Ramos (cell line): Measurements from ENCODE around the gene CLEC12A.
"Not testable (repeated sequence)": the region's sequence is repeated elsewhere in the genome, so short reads cannot be mapped to it uniquely, and the experiment has no call there.

Experiments used
- in situ Hi-C: fragments of 300-500 bp; cut with MboI; formaldehyde crosslinking; loops from one replicate; pipeline ENCODE4 v1.14.3; 2022; ENCODE audit warnings: low sequenced_read_pairs; ENCODE audit not compliant: unreplicated experiment

Gene CLEC12A

DNA sequence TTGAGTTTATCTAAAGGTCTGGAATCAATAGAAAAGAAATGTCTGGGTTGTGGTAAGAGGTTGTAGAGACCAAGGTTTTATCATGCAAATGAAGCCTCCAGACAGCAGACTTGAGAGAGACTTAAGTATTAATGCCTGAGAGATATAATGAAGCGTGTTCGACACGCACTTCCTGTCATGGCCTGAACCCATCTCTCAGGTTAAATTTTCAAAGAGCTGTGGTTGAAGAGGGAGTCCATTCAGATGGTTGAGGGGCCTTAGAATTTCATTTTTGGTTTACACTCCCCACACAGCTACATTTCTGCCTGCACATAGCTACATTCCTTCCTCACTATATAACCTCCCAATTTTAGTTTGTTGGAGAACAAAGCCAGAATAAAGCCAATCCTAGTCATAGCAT lies 10.1 kb upstream of the CLEC12A start:
- in situ Hi-C loops = no loop called here

DNA sequence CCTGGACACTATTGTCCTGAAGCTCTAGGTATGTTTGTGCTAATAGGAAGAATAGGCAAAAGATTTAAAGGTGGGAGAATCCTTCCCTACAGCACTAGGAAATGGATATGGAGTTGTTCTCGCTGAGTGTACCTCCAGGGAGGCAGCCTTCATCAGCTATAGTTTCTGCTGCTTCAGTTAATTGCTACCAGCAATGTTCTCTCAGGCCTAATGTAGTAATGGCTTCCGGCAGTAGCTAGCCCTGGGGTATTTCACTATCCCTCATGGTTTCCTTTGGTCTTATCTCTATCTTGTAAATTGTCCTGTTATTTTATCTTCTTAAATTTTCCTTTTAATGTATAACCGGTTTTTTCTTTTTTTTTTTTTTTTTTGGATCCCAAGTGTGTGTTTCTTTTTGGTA lies 9.3 kb upstream of the CLEC12A start:
- in situ Hi-C loops = no loop called here

DNA sequence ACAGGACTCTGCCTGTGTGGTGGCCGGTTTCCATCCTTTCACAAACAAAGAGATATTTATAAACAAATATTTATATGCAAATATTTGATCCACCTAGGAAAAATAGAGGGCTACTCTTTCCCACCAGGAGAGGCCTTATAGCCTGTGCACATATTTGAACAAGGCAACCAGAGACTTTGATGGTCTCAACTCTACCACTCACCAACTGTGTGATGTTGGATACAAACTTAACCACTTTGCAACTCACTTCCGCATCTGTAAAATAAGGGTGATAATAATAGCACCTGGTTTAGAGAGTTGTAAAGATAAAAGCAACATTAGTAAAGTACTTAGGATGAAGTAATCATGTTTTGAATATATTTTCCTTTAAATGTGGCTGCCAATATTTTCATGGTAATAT lies 1.5 kb upstream of the CLEC12A start:
- in situ Hi-C loops = no loop called here

DNA sequence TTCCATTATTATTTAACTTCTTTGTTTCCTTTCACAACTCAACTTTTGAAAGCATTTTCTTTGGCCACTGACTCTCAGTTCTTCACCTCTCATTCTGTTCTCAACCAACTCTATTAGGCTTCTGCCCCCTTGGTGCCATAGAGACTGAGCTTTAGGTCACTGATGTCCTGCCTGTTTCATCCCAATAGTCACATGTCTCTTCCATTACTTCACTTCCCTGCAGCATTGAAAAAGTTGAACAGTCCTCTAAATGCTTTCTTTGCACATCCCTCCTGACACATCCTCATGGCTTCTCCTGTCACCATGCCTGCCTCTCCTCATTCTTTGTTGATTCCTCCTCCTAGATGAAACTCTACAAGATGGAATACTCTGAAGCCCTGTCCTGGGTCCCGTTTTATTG lies 2.7 kb downstream of the CLEC12A start:
- in situ Hi-C loops = no loop called here

DNA sequence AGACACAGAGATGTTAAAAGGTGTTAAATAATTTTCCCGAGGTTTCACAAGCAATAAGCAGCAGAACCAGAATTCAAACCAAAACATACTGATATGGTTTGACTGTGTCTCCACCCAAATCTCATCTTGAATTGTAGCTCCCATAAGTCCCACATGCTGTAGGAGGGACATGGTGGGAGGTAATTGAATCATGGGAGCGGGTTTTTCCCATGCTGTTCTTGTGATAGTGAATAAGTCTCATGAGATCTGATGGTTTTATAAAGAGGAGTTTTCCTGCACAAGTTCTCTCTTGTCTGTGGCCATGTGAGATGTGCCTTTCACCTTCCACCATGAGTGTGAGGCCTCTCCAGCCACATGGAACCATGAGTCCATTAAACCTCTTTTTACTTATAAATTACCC lies 3.5 kb downstream of the CLEC12A start:
- in situ Hi-C loops = not testable (repeated sequence)

DNA sequence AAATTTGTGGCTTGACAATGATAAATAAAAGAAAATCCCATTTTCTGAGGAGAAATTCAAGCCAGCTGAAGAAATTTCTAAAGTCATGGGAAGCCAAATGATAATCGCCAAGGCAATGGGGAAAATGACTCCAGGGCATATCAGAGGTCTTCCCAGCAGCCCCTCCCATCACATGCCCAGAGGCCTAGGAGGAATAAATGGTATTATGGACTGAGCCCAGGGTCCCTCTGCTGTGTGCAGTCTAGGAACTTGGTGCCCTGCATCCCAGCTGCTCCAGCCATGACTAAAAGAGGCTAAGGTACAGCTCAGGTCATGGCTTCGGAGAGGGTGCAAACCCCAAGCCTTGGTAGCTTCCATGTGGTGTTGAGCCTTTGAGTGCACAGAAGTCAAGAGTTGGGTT lies 4.4 kb downstream of the CLEC12A start:
- in situ Hi-C loops = no loop called here

DNA sequence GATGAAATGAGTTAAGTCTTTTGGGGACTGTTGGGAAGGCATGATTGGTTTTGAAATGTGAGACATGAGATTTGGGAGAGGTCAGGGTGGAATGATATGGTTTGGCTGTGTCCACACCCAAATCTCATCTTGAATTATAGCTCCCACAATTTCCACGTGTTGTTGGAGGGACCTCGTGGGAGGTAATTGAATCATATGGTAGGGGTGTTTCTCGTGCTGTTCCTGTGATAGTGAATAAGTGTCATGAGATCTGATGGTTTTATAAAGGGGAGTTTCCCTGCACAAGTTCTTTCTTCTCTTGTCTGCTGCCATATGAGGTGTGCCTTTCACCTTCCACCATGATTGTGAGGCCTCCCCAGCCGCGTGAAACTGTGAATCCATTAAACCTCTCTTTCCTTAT lies 5.4 kb downstream of the CLEC12A start:
- in situ Hi-C loops = not testable (repeated sequence)

DNA sequence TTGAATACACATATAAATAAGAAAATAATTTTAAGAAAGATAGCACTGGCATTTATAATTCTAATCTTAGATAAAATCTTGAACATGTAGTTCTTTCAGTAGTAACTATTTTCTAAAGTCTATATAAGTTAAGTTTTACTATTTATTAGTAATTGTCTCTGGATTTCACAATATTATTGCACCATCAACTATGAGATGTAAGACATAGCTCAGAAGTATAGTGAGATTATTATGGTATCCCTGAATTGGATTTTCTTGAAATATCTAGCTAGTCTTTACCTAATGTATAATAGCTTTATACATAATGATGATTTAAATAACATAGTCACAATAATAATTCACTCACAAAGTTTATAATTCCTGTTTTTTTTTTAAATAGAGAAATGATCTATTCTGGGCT lies 6.7 kb downstream of the CLEC12A start:
- in situ Hi-C loops = no loop called here

DNA sequence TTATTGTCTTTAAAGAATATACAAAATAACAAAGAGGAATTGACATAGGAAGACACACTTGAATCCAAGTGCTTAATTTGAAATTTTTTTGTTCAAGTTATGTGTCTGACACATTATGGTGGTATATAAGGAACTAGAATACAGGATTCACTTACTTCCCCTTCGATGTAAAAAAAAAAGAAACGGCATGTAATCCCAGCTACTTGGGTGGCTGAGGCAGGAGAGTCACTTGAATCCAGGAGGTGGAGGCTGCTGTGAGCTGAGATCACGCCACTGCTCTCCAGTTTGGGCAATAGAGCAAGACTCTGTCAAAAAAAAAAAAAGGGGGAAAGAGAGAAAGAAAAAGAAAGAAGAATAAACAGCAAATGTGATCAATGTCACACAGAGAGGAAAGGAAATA lies 8.9 kb downstream of the CLEC12A start:
- in situ Hi-C loops = no loop called here

DNA sequence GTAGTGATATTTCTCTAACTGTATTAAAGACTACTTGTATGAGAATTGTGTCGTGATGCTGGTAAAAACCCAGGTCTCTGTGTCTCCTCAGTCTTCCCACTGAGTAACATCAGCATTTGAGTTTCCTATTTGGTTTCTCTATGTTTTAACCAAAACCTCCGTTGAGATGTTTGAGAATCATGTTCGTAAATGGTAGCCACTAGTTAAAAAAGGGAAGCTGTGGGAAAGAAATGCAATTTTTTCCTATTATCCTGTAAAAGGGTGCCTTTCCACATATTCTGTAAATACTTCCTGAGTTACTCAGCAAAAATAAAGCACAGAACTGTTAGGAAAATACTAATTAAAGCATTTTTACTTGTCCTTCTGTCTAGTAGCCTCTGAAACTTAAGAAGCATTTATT lies 20.7 kb downstream of the CLEC12A start:
- in situ Hi-C loops = no loop called here

DNA sequence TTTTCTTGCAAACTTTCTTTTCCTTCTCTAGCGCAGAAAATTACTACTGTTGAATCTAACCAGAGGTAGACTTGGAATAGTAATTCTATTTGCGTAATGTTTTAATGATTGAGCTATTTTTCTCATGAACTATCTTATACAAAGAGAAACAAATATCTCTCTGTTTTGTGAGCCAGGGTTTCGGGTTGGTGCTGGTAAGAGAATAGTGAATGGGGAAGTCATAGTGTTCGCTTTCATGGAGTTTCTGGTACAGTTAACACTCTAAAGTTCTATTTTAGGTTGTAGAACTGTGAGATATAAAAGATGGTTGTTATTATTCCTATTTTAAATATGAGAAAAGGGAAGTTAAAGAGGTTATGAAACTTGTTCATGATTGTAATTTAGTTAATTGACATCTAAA lies 21.1 kb downstream of the CLEC12A start:
- in situ Hi-C loops = no loop called here

DNA sequence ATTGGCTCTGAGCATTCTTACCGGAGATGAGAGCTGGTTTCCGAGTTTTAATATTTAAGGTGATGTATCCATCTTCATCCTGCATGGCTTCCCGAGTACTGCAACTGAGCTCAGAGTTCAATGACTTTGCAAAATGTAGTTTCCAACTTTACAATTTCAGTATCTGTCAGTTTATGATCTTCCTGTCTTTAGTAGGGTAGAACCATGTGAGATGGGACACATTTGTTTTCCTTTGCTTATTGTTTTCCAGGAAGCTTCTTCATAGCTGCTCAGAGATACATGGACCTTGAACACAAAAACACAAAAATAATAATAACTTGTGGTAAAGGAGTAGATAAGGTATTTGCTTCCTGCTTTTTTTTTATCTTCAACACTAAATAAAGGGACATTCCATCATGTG lies 27.8 kb downstream of the CLEC12A start, which contains the start of gene CLEC1B:
Gene CLEC1B, minus strand, starts transcription at position 106 of the 400 bp plus-strand sequence. Its CDS starts 21 bp downstream, at position 85.
- in situ Hi-C loops = no loop called here

DNA sequence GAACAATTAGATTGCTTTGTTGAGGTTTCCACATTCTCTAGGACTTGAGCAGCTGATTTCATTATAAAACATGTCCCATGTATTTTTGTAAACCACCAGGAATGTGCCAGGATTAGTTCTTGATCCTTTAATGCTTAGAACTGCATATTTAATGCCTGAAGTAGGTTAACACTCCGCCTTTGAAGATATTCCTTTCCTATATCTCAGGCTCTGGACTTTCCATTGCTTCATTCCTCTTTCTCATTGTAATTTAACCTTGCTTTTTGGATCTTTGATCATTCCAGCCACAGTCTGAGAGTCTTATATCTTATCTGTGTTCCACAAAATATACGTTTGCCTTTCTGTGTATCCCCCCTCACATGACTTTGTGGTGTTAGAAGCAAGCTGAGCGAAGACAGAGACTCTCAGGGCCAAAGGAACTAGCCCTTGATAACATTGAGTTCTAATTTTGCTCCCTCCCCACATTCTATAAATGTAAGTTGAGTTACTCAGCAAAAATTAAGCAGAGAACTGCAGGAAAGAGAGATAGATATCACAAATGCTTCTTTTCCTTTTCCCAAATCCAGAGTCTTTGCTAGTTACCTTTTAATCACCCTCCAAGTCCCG lies 30.1 kb downstream of the CLEC12A start:
- in situ Hi-C loops = no loop called here

DNA sequence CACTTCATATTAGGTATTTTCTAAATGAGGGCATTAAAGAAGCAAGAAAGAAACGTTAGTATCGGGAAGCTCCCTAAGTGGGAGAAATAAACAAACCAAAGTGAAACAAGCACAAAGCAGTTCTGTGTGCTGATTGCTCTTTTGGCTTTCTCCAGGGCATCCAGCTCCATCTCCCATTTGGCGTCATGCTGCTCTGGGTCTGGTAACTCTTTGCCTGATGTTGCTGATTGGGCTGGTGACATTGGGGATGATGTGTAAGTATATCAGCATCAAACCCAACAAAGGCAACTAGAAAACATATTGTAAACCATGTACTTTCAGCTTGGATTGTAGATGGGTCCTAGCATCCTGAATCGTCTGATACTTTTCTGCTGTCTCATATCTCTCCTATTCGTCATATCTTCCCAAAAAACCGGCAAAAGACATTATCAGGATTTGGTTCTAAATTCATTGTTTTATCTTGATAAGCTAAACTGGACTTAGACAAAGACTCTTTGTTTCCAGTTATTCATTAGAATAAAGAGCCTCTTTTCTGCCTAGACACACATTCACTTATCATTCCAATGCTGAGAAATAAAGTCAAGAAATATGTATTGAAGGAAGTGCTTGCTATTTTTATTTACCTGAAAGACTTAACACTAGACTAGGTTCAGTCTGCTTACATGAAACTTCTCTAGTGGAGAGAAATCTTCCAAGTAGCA lies 41.6 kb downstream of the CLEC12A start:
- in situ Hi-C loops = no loop called here

DNA sequence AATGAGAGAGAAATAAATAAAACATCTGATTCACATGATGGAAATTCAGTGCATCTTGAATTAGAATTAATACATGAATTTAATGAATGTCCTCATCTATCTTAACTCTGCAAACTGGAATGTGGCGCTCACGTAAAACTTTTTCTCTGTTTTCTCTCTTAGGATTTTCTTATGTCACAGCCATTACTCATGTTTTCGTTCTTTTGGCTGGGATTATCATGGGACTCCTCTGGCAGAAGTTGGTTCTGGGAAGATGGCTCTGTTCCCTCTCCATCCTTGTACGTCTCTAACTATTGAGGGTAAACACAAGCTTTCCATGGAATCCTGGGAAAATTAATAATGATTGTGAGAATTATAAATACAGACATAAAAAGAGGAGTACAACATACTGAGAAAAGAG lies 44.2 kb downstream of the CLEC12A start:
- in situ Hi-C loops = no loop called here

DNA sequence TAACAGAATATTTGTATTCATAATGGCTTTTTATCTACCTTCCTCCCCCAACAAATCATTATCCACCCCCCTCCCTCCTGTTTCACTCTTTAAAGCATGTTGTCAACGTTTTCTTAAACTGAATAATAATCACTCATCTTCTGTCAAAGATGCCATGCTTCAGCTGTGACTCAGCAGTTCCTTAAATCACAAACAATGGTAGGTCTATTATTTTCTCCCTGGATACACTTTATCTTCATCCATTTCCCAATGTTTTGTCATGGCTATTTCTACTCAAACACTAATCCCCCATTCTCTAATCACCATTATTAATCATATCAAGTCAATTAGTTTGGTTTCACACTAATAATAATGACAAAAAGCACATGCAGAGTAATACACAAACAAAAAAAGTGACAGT lies 45.7 kb downstream of the CLEC12A start:
- in situ Hi-C loops = no loop called here

DNA sequence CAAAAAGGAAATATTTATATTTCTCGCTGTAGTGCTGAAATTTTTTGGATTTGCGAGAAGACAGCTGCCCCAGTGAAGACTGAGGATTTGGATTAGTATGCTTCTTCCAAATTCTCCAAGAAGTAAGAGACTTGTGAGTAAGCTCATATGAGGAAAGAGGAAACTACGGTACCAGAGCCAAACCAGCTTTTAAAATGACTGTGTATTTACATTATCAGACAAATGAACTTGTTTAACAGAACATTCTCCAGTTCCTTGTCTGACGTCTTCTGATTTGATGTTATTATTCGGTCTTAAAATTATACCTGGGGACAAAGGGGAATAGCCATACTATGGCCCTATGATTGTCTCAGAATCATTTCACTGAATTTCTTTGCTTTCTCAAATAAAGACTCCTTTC lies 47.2 kb downstream of the CLEC12A start:
- in situ Hi-C loops = no loop called here

DNA sequence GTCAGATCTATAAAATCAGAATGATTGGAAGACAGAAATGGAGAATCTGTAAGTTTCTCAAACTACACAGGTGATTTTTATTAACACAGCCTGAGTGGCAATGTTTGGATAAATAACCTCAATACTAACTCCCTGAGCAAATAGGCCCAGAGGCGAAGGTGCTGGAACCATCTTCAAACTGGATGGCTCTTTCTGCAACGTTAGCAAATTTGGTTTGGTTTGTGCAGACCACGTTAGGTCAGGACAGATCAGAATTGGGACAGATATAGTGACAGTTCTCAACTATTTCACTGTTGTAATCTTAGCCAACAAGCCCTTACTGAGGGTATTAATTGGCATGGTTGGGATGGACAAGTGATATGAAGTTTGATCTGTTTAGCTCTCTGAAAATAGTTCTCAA lies 50.1 kb downstream of the CLEC12A start:
- in situ Hi-C loops = no loop called here

DNA sequence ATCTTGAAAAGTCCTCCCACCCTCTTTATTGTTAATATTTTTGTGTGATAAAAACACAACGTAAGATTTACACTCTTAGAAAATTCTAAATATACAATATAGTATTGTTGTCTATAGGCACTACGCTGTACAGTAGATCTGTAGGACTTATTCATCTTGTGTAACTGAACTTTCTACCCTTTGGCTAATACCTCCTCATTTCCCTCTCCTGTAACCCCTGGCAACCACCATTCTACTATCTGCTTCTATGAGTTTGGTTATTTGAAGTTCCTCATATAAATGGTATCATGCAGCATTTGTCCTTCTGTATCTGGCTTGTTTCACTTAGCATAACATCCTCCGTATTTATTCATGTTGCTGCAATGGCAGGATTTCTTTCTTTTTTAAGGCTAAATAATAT lies 54.0 kb downstream of the CLEC12A start:
- in situ Hi-C loops = no loop called here

DNA sequence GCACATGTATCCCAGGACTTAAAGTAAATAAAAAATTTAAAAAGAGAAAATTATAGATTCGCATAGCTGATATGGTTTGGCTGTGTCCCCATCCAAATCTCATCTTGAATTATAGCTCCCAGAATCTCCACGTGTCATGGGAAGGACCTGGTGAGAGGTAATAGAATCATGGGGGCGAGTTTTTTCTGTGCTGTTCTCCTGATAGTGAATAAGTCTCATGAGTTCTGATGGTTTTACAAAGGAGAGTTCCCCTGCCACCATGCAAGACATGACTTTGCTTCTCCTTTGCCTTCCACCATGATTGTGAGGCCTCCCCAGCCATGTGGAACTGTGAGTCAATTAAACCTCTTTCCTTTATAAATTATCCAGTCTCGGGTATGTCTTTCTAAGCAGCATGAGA lies 55.5 kb downstream of the CLEC12A start:
- in situ Hi-C loops = not testable (repeated sequence)

DNA sequence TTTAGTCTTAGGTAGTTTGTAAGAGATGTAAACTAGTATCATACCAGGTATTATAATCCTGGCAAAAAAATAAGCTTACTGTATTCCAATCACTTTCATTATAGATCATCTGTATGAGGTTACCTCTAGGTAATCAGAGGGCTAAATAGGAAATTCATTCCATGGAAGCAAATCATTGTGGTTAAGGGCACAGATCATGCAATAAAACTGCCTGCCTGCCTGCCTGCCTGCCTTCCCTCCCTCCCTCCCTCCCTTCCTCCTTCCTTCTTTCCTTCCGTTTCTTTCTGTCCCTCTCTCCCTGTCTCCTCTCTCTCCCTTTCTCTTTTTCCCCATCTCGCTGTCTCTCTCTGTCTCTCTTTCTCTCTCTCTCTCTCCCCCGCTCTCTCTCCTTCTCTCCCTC lies 56.1 kb downstream of the CLEC12A start:
- in situ Hi-C loops = no loop called here

DNA sequence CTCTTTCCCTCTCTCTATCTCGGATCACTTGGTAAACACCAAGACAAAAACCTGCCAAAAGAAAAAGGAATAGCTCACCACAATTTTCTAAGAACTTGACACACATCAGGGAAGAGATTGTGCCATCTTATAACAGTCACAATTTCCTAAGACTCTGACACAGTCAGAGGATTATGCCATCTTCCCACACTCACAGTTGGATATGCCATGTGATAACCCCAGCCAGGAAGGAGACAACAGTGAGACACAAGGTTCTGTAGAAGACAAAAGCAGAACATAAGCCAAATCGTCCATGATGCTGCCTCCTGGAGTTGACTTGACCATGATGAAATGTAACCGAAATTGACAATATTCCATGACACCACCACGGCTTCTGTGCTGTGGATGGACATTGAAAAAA lies 56.5 kb downstream of the CLEC12A start:
- in situ Hi-C loops = no loop called here
